ENCODE data around the gene GPC6.
"Not testable (repeated sequence)": the region's sequence is repeated elsewhere in the genome, so short reads cannot be mapped to it uniquely, and the experiment has no call there.

GPC6 gene

DNA sequence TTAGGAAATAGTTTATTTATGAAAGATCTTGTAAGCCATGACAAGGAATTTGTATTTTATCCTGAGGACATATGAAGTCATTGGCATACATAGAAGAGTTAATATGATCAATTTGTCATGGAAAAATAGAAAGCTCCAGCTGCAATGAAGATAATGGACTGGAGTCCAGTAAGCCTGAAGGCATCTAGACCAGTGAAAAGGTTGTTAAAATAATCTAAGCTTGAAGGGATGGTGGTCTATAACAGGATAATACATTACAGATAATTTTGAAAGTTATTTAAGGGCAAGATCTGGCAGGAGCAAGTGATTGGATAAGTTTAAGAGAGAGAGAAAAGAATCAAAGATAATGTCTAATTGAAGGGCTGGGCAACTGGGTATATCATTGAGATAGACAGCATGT, 224.2 kb downstream of the GPC6 start:
- DNase-seq, result no peak

DNA sequence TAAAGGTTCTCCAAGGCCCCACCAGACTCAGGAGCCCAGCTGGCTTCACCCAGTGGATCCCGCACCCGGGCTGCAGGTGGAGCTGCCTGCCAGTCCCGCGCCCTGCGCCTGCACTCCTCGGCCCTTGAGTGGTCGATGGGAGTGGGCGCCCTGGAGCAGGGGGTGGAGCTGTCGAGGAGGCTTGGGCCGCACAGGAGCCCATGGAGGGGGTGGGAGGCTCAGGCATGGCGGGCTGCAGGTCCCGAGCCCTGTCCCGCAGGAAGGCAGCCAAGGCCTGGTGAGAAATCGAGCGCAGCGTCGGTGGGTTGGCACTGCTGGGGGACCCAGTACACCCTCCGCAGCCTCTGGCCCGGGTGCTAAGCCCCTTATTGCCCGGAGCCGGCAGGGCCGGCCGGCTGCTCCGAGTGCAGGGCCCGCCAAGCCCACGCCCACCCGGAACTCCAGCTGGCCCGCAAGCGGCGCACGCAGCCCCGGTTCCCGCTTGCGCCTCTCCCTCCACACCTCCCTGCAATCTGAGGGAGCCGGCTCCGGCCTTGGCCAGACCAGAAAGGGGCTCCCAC, 228.1 kb downstream of the GPC6 start:
- not testable (repeated sequence) for DNase-seq

DNA sequence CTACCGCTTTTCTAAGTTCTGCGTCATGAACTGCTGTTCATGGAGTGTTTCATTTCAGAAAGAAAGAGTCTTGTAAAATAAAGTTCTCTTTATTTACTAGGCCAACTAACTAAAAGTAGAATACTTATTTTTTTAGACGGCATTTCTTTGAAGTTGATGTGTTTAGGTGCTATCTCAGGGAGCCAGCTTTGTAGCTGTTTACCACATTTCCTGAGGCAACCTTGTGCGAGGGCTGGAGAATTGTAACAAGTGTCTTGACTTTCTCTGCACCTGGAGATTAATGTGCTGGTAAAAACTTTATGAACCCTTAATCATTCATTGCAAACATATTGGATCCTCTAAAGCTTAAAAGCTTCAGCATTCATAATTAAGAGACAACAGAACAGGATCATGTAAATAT, 229.3 kb downstream of the GPC6 start:
- no peak for DNase-seq

DNA sequence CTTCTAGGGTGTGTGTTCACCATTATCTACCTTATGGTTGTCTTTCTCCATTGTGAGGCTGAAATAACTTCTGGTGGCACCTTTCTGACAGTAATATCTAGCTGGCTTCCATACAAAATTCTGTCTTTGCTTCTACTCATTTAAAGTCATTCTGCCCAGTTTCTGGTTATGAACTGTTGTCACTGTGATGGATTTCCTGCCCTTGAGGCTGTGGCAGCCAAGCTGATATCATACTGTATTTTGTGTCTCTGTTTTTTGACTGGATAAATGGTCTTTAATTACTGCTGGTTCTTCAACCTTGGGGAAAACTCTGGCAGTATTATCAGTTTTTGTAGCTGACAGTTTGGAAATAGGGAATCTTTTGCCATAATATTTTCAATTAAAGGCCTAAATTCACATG, 233.4 kb downstream of the GPC6 start:
- DNase-seq, result no peak

DNA sequence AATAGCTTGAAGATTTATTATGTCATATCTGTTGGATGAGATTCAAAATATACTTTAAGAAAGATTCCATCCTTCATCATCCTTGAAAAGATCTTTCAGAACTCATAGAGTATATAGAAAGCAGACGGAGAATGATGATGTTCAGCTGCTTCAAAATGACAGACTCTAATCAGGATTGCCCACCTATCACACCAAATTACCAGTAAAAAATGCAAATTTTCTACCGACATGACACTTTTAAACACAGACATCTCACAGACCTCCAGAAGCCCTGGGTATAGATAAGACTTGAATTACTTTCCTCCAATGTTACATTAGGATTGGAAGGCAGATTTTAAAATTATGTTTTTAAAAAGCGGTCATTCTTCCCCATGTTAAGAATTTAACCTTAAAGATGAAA, 235.5 kb downstream of the GPC6 start:
- no peak for DNase-seq

DNA sequence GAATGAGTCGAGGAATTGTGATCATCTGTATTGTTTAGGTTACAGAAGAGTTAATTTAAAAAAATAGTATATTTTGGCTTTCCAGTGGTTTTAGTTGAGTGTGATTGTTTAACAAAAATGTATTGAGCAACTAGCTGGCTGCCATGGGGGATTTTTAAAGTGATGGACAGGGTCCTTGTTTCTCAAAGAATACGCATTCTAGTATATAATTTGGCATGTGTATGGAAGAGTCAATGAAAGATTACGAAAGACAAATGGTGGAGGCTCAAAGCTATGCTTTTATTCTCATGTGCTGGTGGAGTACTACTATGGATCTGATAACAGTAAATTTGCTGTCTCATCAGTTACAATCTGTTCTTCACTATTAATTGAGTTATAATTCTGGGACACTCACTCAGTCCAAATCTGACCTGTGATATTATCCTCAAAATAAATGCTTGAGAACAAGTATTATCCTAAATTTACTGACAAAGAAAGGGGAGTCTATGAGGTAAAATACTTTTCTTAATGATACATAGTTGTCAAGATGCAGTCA, 240.0 kb downstream of the GPC6 start:
- DNase-seq, result no peak

DNA sequence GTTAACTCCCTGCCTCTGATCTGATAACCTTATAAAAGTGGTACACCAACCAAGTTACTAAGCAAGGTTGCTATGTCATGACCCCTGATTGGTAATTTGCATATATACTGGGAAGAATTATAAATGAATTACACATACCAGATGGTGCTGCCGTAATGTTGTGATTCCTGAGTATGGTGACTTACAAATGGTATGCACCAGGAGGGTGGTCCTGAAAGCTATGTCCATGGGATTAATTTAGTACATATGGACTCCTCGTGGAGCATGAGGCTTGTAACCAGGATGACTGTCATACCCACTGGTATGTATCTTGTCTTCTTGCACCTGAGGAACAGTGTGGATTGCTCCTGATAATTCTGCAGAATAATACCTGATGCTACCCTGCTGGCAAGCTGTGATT, 240.6 kb downstream of the GPC6 start:
- no peak for DNase-seq

DNA sequence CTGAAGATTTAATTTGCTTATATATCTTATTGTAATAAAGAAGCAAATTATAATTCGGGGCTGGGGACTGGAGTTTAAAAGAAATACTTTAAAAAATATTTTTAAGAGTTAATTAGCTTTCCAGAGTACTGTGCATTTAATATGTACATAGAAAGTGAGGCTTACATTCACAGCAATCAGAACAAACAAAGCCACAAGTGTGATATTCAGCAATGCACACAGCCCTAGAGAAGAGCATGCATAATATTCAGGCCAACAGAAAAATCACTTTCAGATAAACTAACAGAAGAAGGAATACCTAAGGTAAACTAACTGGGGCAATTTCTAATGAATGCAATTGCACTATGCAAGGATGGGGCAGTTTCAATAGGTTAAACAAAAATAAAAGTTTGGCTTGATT, 241.8 kb downstream of the GPC6 start:
- DNase-seq, result no peak

DNA sequence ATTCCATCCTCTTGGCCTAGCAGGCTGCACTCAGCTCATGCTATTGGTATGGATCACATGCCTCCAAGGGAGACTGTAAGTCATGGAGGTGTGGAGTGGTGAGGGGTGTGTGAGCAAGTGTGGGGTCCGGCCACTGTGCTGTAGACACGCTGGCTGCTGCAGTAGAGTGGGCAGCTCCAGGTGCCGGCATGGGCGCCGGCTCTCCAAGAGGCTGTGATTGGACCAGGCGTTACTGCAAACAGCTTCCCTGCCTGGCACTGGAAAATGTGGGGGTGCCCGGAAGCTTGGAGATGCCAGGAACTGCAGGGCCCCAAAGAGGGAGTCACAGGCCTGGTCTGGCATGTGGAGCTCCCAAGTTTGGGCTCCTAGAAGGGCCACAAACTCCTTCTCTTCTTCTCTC, 245.7 kb downstream of the GPC6 start:
- no peak for DNase-seq

DNA sequence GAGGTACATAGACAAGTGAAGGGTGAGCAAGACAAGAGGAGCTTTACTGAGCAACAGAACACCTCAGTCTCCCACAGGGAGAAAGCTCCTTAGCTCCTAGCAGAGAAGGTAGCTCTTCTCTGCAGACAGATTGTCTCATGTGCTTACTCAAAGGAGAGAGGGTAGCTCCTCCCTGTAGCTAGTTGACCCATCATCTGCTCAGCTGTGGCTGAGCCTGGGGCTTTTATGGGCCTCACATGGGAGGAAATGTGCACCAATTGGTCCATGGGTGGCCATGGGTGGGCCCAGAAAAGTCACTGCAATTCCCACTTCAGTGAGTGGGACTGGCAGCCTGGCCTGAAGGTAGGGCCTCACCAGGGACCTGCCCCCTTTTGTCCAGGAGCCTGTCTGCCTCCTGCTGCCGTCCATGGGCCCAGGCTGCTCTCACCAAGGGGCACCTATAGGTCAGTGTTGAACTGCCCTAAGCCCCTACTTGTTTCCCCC, 246.2 kb downstream of the GPC6 start:
- no peak for DNase-seq

DNA sequence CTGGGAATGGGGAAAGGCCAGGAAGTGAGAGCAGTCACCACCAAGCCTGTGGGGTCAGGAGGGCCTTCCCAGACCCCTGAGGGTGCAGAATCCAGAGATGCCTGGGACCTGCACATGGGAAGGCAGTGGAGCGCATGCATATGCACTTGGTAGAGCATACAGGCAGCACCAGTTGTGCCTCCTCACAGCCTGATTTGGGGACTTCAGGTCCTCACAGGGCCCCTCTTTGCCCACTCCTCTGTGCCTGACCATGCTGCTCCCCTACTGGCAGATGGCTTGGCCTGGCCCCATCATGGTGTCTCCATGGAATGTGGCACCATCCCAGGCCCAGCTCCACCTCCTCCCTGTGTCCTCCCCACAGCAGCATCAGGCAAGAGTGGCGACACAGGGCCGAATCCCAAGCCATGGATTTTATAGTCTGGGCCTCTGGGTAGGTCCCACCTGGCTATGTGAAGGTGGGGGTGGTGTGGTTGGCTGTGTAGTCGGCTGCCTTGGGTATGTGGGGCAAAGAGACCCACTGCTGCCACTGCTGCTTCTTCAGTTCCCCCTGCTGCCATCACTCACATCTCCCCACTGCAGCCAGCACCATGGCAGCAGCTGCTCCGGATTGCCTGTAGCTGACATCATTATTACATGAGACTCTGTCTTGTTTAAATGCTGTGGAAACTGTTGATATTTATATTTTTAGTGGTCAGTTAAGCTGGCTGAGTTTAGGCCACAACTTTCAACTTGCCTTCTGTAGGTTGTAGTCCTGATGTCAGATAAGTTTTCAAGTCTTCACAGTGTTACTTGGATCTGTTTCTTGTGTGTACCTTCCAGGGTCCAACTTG, 247.0 kb downstream of the GPC6 start:
- no peak for DNase-seq

DNA sequence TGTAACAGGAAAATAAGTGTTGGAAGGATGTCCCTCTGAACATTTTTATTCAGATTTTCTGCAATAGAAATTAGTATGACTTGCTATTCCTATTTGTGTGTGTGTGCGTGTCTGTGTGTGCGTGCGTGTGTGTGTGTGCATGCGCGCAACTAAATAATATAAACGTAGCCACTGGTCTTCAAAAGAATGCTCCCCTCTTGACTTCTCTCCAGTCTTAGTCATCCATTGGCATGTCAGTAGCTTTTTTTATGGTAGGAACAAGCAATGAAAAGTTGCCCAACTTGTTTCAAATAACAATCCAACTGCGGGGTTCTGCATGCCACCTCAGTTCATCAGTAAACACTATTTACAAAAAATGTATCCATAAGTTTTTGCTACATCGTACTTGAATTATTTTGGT, 249.6 kb downstream of the GPC6 start:
- no peak for DNase-seq

DNA sequence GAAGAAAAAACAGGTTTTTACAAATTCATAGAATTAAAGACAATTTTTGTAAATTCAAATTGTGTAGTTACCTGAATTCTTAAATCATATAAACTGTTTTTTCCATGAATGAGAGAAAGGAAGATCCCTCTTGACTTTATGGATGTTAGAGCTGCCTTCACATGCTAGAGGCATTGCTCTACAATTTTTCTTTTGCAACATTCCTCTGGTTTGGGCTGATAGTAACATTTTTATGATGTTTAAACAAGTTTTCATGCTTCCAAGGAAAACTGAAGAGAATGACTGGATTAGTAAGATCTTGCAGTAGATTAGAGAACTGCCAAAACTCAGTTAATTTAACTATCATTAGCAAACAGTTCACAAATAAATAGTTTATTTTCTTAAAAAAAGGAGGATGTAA, 250.6 kb downstream of the GPC6 start:
- no peak for DNase-seq

DNA sequence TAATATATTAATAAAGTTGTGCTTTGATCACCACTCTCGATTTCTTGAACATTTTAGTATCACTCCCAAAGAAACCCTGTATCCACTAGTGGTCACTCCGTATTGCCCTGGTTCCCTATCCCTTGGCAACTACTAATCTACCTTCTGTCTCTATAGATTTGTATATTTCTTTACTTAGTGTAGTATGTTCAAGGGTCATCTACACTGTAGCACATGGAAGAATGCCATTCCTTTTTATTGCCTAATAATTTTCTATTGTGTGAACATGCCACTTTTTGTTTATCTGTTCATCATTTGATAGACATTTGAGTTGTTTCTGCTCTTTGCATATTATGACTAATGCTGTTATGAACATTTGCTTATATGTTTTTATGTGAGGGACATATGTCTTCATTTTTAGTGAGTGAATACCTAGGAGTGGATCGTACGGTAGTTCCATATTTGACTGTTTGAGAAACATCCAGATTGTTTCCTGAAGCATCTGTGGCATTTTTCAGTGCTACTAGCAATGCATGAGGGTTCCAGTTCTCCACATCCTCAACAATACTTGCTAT, 254.0 kb downstream of the GPC6 start:
- no peak for DNase-seq

DNA sequence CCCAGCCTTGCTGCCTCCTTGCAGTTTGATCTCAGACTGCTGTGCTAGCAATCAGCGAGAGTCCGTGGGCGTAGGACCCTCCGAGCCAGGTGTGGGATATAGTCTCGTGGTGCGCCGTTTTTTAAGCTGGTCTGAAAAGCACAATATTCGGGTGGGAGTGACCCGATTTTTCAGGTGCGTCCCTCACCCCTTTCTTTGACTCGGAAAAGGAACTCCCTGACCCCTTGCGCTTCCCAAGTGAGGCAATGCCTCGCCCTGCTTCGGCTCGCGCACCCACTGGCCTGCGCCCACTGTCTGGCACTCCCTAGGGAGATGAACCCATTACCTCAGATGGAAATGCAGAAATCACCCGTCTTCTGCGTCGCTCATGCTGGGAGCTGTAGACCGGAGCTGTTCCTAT, 269.5 kb downstream of the GPC6 start:
- not testable (repeated sequence) for DNase-seq

DNA sequence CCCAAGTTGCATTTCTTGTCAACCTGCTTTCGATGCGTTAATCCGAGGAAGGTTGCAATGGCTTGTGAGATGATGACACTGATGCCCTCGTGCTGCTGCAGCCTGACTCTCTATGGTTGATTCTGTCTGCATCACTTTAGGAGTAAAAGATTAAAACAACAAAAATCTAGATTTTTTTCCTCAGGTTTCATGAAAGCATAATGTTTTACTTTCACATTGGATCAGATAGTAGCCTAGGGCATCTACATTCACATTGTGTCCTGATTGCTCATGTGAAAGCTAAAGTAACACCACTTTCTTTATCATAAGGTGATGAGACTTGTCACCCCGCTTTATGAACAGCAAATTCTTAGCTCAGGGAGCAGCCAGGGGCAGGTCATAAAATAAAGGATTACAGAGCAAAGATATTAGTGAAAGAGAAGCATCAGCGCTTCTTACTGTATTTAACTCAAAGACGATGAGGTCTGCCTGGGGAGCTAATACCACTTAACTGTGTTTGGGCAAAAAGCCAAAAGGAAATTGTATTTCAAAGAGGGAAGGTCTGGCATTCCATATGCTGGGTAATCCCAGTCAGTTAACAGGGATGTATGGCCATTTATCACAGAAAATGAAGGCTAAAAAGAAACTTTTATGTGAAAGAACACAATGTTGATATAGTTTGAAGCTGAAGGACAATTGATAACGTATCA, 270.5 kb downstream of the GPC6 start:
- DNase-seq, result no peak

DNA sequence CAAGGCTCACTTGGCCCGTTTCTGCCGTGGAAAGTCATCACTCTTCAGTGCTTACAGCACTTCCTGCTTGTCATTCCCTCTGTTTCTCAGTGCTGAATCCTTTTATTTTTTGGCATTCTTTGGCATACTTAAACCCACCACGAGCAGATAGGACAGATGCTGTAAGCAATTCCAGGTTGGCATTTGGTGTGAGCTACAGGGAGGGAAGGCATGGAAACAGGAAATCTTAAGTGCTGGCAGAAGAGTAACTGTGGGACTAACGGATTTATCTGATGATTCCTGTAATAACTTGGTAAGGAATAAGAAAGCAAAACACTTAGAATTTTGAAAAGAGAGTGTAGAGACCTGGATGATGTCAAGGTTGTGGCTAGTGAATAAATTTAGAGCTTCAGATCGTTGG, 273.4 kb downstream of the GPC6 start:
- no peak for DNase-seq

DNA sequence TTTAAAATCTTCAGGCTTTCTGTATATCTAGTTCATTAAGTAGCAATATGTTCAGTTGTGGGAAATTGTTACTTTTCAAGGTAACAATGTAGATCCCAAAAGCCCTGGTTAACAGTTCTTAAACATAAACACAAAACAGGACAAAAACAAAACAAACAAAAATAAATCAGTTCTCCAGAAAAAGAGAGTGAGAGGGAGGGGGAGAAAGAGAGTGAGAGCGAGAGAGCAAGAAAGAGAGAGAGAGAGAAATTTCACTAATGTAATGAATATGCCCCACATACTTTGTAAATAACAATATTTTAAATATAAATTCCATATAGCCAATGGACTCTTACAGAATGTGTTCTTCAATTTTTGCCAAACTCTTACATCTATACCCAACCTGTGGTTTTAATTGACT, 275.5 kb downstream of the GPC6 start:
- DNase-seq, result no peak

DNA sequence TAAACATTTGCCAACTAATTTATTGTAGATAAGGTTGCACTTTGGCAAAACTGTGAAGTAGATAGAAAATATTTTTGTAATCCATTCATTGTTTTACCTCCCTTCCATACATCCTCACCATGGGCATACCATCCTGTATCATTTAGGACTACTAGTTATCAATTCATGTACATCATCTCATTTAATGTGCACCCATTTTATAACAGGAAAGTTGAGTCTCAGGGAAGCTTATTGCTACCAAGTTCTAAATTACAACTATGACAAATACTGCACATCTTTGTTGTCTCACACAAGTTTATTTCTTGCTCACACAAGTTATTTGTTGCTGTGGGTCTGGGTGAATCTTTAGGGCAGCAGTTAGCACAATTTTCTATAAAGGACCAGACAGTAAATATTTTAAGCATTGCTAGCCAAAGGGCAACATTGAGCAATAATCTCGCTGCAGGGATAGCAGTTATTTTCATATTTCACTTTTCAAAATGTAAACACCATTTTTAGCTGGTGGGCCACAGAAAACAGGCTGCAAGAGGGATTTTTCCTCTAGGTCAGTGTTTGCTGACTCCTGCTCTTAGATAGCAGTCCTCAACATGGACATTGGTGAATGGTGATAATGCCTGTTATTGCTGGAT, 276.5 kb downstream of the GPC6 start:
- no peak for DNase-seq

DNA sequence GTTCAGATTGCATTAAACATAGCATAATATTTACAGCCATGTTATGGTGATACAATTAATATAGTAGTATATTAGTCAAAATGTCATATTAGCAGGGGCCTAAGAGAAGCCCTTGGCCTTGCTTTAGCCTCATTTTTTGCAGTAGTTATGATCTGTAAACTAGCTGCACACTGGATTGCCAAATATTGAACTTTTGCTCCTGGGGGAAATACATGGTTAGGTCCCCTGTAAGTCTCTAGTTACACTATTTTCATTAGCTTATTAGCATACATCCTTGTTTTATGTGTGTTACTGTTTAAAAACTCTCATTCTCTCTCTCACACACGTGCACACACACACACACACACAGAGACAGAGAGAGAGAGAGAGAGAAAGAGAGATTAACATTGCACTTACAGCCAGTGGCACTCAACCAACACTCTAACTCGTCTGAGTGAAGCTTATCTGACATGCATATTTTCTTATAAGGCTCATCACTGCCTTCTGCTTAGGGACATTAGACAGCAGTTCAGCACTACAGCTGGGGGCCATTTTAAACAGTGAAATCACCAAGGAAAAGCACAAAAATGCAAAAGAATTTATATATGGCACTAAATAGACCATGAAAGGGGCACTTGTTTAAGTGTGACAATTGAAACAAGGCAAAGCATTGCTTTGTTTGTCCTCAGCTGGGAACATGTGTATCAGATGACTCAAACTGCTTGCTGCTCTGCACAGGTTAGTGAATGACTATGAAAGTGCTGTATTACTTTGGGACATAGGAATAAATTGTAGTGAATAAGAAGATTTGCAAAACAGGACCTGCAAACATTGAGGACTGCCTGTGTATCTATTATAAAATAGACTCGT, 278.7 kb downstream of the GPC6 start:
- DNase-seq, result no peak

DNA sequence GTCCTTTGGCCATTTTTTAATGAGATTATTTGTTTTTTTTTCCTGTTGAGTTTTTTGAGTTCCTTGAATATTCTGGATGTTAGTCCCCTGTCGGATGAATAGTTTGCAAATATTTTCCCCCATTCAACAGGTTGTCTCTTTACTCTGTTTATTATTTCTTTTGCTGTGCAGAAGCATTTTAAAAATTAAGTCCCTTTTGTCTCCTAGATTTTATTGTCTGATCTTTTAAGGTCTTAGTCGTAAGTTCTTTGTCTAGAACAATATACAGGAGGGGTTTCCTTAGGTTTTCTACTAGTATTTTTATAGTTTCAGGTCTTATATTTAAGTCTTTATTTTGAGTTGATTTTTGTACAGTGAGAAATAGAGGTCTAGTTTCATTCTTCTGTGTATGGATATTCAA, 284.4 kb downstream of the GPC6 start:
- no peak for DNase-seq

DNA sequence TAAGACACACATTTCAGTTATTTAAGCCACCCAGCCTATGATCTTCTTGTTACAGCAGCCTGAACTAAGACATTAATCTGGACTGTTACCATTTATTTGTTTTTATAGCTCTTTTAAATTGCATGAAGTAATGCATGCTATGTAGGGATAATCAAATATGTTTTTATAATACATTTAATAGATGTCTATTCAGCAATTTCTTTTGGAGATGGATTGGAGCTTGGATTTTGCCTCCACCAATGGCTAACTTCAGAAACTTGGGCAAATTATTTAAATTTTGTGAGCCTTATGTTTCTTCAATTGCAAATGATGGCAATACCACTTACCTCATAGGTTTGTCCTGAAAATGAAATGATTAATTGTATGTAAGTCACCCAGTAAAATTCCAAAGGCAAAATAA, 288.7 kb downstream of the GPC6 start:
- no peak for DNase-seq
